Stimulated activated CD8-positive, alpha-beta memory T cell treated with anti-CD3 and anti-CD28 coated beads, Interleukin-4, amount 100 ng/mL, for 24 hours (primary cell): ENCODE results near the gene PCDH9.
"Not testable (repeated sequence)": the region's sequence is repeated elsewhere in the genome, so short reads cannot be mapped to it uniquely, and the experiment has no call there.

Experiments
- DNase-seq: peaks from one replicate; pipeline ENCODE4 v3.0.0-alpha.2; 2020; ENCODE audit warnings: low read depth

The PCDH9 gene

GRCh38 chr13:66329988-66330451 lies 900.1 kb downstream of the PCDH9 start:
- DNase-seq = no peak

GRCh38 chr13:66328476-66328875 lies 901.7 kb downstream of the PCDH9 start:
- no peak for DNase-seq

- DNase-seq = no peak
These were observed 906.3 kb downstream of the PCDH9 start for GRCh38 chr13:66323745-66324347.

GRCh38 chr13:66322936-66323335 lies 907.2 kb downstream of the PCDH9 start:
- no peak for DNase-seq

GRCh38 chr13:66322193-66322740 lies 907.9 kb downstream of the PCDH9 start:
- no peak for DNase-seq

GRCh38 chr13:66314911-66315310 lies 915.2 kb downstream of the PCDH9 start:
- DNase-seq = no peak

GRCh38 chr13:66313413-66313812 lies 916.7 kb downstream of the PCDH9 start:
- DNase-seq = no peak

GRCh38 chr13:66312312-66313087 lies 917.6 kb downstream of the PCDH9 start:
- no peak for DNase-seq

- DNase-seq = no peak
These were observed 924.0 kb downstream of the PCDH9 start for GRCh38 chr13:66305961-66306617.

GRCh38 chr13:66301482-66301881 lies 928.7 kb downstream of the PCDH9 start:
- no peak for DNase-seq

GRCh38 chr13:66301006-66301405 lies 929.1 kb downstream of the PCDH9 start:
- no peak for DNase-seq

- DNase-seq = no peak
These were observed 933.3 kb downstream of the PCDH9 start for GRCh38 chr13:66296875-66297274.

GRCh38 chr13:66296328-66296727 lies 933.8 kb downstream of the PCDH9 start:
- no peak for DNase-seq

GRCh38 chr13:66286806-66287205 lies 943.3 kb downstream of the PCDH9 start:
- not testable (repeated sequence) for DNase-seq

- DNase-seq = no peak
These were observed 954.7 kb downstream of the PCDH9 start for GRCh38 chr13:66275416-66275815.

GRCh38 chr13:66273011-66273410 lies 957.1 kb downstream of the PCDH9 start:
- DNase-seq = no peak

- no peak for DNase-seq
These were observed 963.4 kb downstream of the PCDH9 start for GRCh38 chr13:66266761-66267160.

- no peak for DNase-seq
These were observed 963.8 kb downstream of the PCDH9 start for GRCh38 chr13:66266348-66266747.

- no peak for DNase-seq
These were observed 964.8 kb downstream of the PCDH9 start for GRCh38 chr13:66265371-66265770.

GRCh38 chr13:66264971-66265370 lies 965.2 kb downstream of the PCDH9 start:
- DNase-seq = no peak

- no peak for DNase-seq
These were observed 967.8 kb downstream of the PCDH9 start for GRCh38 chr13:66262330-66262729.

GRCh38 chr13:66259426-66259825 lies 970.7 kb downstream of the PCDH9 start:
- not testable (repeated sequence) for DNase-seq
